Liver (tissue), 9 donors: Measurements from ENCODE around the gene MTMR11. TPM values are rescaled to one million over a fixed set of nuclear protein-coding genes. Genes with fewer than 3 reads are reported as not detected.

Experiments used
- DNase-seq: peaks from one replicate; pipeline ENCODE4 v3.0.0-alpha.2; 2017; ENCODE audit warnings: low spot score
- H3K27ac ChIP-seq, 2 donors: one replicate each; pipeline ENCODE4 v1.7.0; 2013; ENCODE audit warnings: inconsistent platforms in 2 of 2, low read length in 2 of 2, control low read depth in 1 of 2, low read depth in 1 of 2, mild to moderate bottlenecking in 1 of 2
- H3K27me3 ChIP-seq, 4 donors: one replicate each; pipeline versions ENCODE4 v1.6.1 to v1.7.0; 2013; ENCODE audit warnings: low read length in 3 of 4, inconsistent platforms in 1 of 4, mild to moderate bottlenecking in 1 of 4, moderate library complexity in 1 of 4; ENCODE audit not compliant: control insufficient read depth in 4 of 4, insufficient read depth in 4 of 4
- H3K36me3 ChIP-seq, 4 donors: one replicate each; pipeline versions ENCODE4 v1.6.1 to v1.7.0; 2013; ENCODE audit warnings: low read length in 3 of 4, mild to moderate bottlenecking in 3 of 4, low read depth in 1 of 4, moderate library complexity in 1 of 4; ENCODE audit not compliant: control insufficient read depth in 4 of 4, insufficient read depth in 3 of 4
- H3K4me1 ChIP-seq, 4 donors: one replicate each; pipeline versions ENCODE4 v1.6.1 to v1.7.0; 2013; ENCODE audit warnings: low read length in 3 of 4, mild to moderate bottlenecking in 3 of 4, moderate library complexity in 1 of 4; ENCODE audit not compliant: control insufficient read depth in 4 of 4, insufficient read depth in 4 of 4
- H3K4me3 ChIP-seq, 3 donors: one replicate each; pipeline versions ENCODE4 v1.6.1 to v1.7.0; 2013; ENCODE audit warnings: low read length in 3 of 3, control low read depth in 1 of 3, low read depth in 1 of 3, mild to moderate bottlenecking in 1 of 3
- H3K9ac ChIP-seq, 2 donors: one replicate each; pipeline ENCODE4 v1.7.0; 2013; ENCODE audit warnings: low read length in 2 of 2, mild to moderate bottlenecking in 2 of 2, moderate library complexity in 2 of 2, control low read depth in 1 of 2, low read depth in 1 of 2
- H3K9me3 ChIP-seq, 4 donors: one replicate each; pipeline versions ENCODE4 v1.6.1 to v1.7.0; 2013; ENCODE audit warnings: low read length in 3 of 4; ENCODE audit not compliant: control insufficient read depth in 4 of 4
- ATF3 ChIP-seq: IDR thresholded peaks from 2 replicates; pipeline ENCODE4 v1.6.1; 2016; ENCODE audit warnings: antibody characterized with exemption
- EGR1 ChIP-seq, 2 donors: IDR thresholded peaks; 2 replicates each; pipeline ENCODE4 v1.6.1; 2016 to 2018; ENCODE audit warnings: antibody characterized with exemption in 2 of 2, low read depth in 2 of 2
- FOXA1 ChIP-seq: IDR thresholded peaks from 2 replicates; pipeline ENCODE4 v1.6.1; 2016; ENCODE audit warnings: antibody characterized with exemption
- FOXA2 ChIP-seq: IDR thresholded peaks from 2 replicates; pipeline ENCODE4 v1.6.1; 2016; ENCODE audit warnings: antibody characterized with exemption
- GABPA ChIP-seq, 2 donors: IDR thresholded peaks in 1 of 2; conservative IDR thresholded peaks in 1 of 2; 2 replicates each; pipeline ENCODE4 v1.6.1; 2016; ENCODE audit warnings: antibody characterized with exemption in 2 of 2, mild to moderate bottlenecking in 1 of 2, moderate library complexity in 1 of 2
- HNF4A ChIP-seq, 2 donors: conservative IDR thresholded peaks; 2 replicates each; pipeline ENCODE4 v1.6.1; 2016; ENCODE audit warnings: antibody characterized with exemption in 2 of 2, mild to moderate bottlenecking in 2 of 2
- HNF4G ChIP-seq: IDR thresholded peaks from 2 replicates; pipeline ENCODE4 v1.6.1; 2016; ENCODE audit warnings: antibody characterized with exemption
- JUND ChIP-seq, 2 donors: IDR thresholded peaks; 2 replicates each; pipeline ENCODE4 v1.6.1; 2016; ENCODE audit warnings: antibody characterized with exemption in 2 of 2
- MAX ChIP-seq: IDR thresholded peaks from 2 replicates; pipeline ENCODE4 v1.6.1; 2016; ENCODE audit warnings: antibody characterized with exemption
- NR2F2 ChIP-seq: IDR thresholded peaks from 2 replicates; pipeline ENCODE4 v1.6.1; 2016; ENCODE audit warnings: antibody characterized with exemption
- RAD21 ChIP-seq, 2 donors: IDR thresholded peaks; 2 replicates each; pipeline ENCODE4 v1.6.1; 2016; ENCODE audit warnings: antibody characterized with exemption in 2 of 2, mild to moderate bottlenecking in 2 of 2
- REST ChIP-seq: IDR thresholded peaks from 2 replicates; pipeline ENCODE4 v1.6.1; 2016; ENCODE audit warnings: antibody characterized with exemption, mild to moderate bottlenecking
- SP1 ChIP-seq: IDR thresholded peaks from 2 replicates; pipeline ENCODE4 v1.6.1; 2018; ENCODE audit warnings: antibody characterized with exemption, mild to moderate bottlenecking
- TAF1 ChIP-seq: conservative IDR thresholded peaks from 2 replicates; pipeline ENCODE4 v1.6.1; 2016; ENCODE audit warnings: antibody characterized with exemption, mild to moderate bottlenecking
- YY1 ChIP-seq: IDR thresholded peaks from 2 replicates; pipeline ENCODE4 v1.6.1; 2016; ENCODE audit warnings: antibody characterized with exemption, mild to moderate bottlenecking
- WGBS: extraction: QIAGEN DNeasy Blood & Tissue Kit; methylation state at CpG from one replicate; pipeline ENCODE4 v1.1.7; 2013; 5-methylcytosine and 5-hydroxymethylcytosine counted together
- polyA plus RNA-seq, 2 donors: library from polyadenylated mRNA; stranded (reverse) in 1 of 2; unstranded in 1 of 2; fragments of 200-250 nt in 1 of 2; fragments of >200 nt in 1 of 2; fragmentation: Nextera tagmentation in 1 of 2; extraction: Ambion mirVana in 1 of 2; gene quantifications; one replicate each; pipeline versions ENCODE4 v1.2.1 to v1.2.3, GENCODE V29; 2013 to 2015
- total RNA-seq, 2 donors: library from RNA; depleted of rRNA; stranded (reverse); fragments of >200 nt; gene quantifications; one replicate each; pipeline ENCODE4 v1.2.3, GENCODE V29; 2014
- TF ChIP-seq, protein P1 (sequence below): fragments of 150-350 bp; IDR thresholded peaks from 2 replicates; pipeline ENCODE4 v1.5.1; 2017; ENCODE audit warnings: improper control_type of control experiment, low read depth, low read length; ENCODE audit not compliant: missing input control
- TF ChIP-seq, protein P2 (sequence below): IDR thresholded peaks from 2 replicates; pipeline ENCODE4 v1.6.1; 2016; ENCODE audit warnings: antibody characterized with exemption
- donor health status: healthy.
- donor health status: healthy.
- donor health status: healthy.
- donor health status: healthy.
- donor health status: healthy.

The MTMR11 gene
- total and polyA plus RNA-seq, 4 donors: 1.5 to 2.1 (median 1.8) TPM

DNA sequence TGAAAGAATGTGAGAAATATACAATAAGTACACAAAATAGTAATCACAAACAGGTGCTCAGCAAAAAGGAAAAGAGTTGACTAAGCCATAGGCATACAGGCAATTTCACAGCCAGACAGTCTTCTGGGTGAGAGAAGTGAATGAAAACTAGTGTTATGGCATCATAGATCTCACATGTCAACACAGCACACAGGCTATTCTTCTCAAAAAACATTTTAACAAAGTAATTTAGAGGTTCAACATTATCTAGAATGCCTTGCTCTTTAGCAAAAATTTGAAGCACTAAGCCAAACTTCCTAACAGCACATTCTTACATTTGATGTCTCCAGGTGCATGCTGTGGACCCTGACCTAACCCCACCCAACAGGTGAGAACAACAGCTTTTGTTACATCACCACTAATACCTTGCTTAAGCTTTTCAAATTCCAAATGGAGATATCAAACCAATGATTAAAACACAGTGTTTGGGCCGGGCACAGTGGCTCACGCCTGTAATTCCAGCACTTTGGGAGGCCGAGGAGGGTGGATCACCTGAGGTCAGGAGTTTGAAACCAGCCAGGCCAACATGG lies 43.4 kb upstream of the MTMR11 start:
- H3K4me1 ChIP-seq: peaks cover 6 to 31% (median 20%) of the 10 kb centered on the region in 4 donors
- DNase-seq: no peak
- peak overlapping the region in 1 of 2 donors; percentile 7 for H3K27ac ChIP-seq
- no peaks in the 10 kb centered on the region for H3K9me3 ChIP-seq
- H3K4me3 ChIP-seq: no peak overlapping the region
- H3K27me3 ChIP-seq: no peaks in the 10 kb centered on the region
- WGBS: 91% methylated on average over 3 of the region's 3 CpGs
- no peak for TF ChIP-seq FOXA2
- TF ChIP-seq NR2F2: no peak
- TF ChIP-seq YY1: no peak
- TF ChIP-seq MAX: no peak
- TF ChIP-seq REST: no peak
- TF ChIP-seq HNF4G: no peak
- H3K9ac ChIP-seq: no peak overlapping the region
- peaks cover 0 to 6% (median 3%) of the 10 kb centered on the region in 4 donors for H3K36me3 ChIP-seq

GRCh38 chr1:149979245-149979971 lies 42.7 kb upstream of the MTMR11 start:
- Histone ChIP-seq H3K4me3 (no peak overlapping the region), H3K4me1 (peaks cover 6 to 31% (median 20%) of the 10 kb centered on the region in 4 donors), H3K9ac (no peak overlapping the region), H3K27ac (peak overlapping the region in 1 of 2 donors; percentile 40), H3K36me3 (peaks cover 0 to 7% (median 4%) of the 10 kb centered on the region in 4 donors), H3K27me3 (no peaks in the 10 kb centered on the region), H3K9me3 (no peaks in the 10 kb centered on the region)
- DNase-seq: no peak
- TF ChIP-seq ATF3 (no peak), FOXA1 (no peak), RAD21 (IDR thresholded peaks at IDR 0.05) (no peak), HNF4A (conservative IDR thresholded peaks at IDR 0.05) (no peak), NR2F2 (no peak), HNF4G (no peak), JUND (IDR thresholded peaks at IDR 0.05) (no peak), EGR1 (IDR thresholded peaks at IDR 0.05; ENCODE audit: low read depth in 2 of 2) (no peak), FOXA2 (no peak)
- 94% methylated on average over 2 of the region's 2 CpGs for WGBS

GRCh38 chr1:149978547-149979023 lies 41.9 kb upstream of the MTMR11 start:
- H3K4me1 ChIP-seq: peaks cover 6 to 31% (median 20%) of the 10 kb centered on the region in 4 donors
- peak; percentile 48 for DNase-seq
- no peak overlapping the region for H3K9ac ChIP-seq
- H3K36me3 ChIP-seq: peaks cover 0 to 7% (median 4%) of the 10 kb centered on the region in 4 donors
- H3K27ac ChIP-seq: peak overlapping the region; percentile 40 to 41
- H3K9me3 ChIP-seq: no peaks in the 10 kb centered on the region
- WGBS: 32% methylated on average over 1 of the region's 1 CpG
- no peak overlapping the region for H3K4me3 ChIP-seq
- no peaks in the 10 kb centered on the region for H3K27me3 ChIP-seq
- TF ChIP-seq GABPA (IDR thresholded peaks at IDR 0.05 in 1 of 2, conservative IDR thresholded peaks at IDR 0.05 in 1 of 2) (no peak), JUND (IDR thresholded peaks at IDR 0.05) (peak in 1 of 2 donors; percentile 14), HNF4G (no peak), SP1 (peak; percentile 45), RAD21 (IDR thresholded peaks at IDR 0.05) (peak in 1 of 2 donors; percentile 42), ATF3 (no peak), FOXA1 (no peak), FOXA2 (no peak), TAF1 (no peak), NR2F2 (peak; percentile 68), EGR1 (IDR thresholded peaks at IDR 0.05; ENCODE audit: low read depth in 2 of 2) (no peak), YY1 (no peak)
- TF ChIP-seq, protein P1, sequence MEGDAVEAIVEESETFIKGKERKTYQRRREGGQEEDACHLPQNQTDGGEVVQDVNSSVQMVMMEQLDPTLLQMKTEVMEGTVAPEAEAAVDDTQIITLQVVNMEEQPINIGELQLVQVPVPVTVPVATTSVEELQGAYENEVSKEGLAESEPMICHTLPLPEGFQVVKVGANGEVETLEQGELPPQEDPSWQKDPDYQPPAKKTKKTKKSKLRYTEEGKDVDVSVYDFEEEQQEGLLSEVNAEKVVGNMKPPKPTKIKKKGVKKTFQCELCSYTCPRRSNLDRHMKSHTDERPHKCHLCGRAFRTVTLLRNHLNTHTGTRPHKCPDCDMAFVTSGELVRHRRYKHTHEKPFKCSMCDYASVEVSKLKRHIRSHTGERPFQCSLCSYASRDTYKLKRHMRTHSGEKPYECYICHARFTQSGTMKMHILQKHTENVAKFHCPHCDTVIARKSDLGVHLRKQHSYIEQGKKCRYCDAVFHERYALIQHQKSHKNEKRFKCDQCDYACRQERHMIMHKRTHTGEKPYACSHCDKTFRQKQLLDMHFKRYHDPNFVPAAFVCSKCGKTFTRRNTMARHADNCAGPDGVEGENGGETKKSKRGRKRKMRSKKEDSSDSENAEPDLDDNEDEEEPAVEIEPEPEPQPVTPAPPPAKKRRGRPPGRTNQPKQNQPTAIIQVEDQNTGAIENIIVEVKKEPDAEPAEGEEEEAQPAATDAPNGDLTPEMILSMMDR: no peak
- TF ChIP-seq, protein P2, sequence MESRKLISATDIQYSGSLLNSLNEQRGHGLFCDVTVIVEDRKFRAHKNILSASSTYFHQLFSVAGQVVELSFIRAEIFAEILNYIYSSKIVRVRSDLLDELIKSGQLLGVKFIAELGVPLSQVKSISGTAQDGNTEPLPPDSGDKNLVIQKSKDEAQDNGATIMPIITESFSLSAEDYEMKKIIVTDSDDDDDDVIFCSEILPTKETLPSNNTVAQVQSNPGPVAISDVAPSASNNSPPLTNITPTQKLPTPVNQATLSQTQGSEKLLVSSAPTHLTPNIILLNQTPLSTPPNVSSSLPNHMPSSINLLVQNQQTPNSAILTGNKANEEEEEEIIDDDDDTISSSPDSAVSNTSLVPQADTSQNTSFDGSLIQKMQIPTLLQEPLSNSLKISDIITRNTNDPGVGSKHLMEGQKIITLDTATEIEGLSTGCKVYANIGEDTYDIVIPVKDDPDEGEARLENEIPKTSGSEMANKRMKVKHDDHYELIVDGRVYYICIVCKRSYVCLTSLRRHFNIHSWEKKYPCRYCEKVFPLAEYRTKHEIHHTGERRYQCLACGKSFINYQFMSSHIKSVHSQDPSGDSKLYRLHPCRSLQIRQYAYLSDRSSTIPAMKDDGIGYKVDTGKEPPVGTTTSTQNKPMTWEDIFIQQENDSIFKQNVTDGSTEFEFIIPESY: no peak
